ENCODE data around the gene TUG1. TPM values are rescaled to one million over a fixed set of nuclear protein-coding genes. Genes with fewer than 3 reads are reported as not detected.

Gene TUG1
- polyA plus RNA-seq, 1 of the 3 experiments (the other 2 are of a cell fraction): 46.8 TPM

- ChIA-PET POLR2A (no interaction called here), CTCF (interaction anchor here (0.9 to 1.3 kb wide), 2 partner anchors 23 to 205 kb away, joined by 3 to 4 read pairs; no protein-coding TSS in a partner anchor)
- Histone ChIP-seq H3F3A (replicated peaks; ENCODE audit: insufficient read depth) (no peaks in the 10 kb centered on the region), H3K27ac (ENCODE audit: low read depth in 2 of 2, low read length in 1 of 2) (no peak overlapping the region), H3K27me3 (ENCODE audit: insufficient read depth) (no peaks in the 10 kb centered on the region), H3K4me2 (no peak overlapping the region), H3K9ac (no peak overlapping the region), H4K20me1 (ENCODE audit: insufficient read depth) (no peaks in the 10 kb centered on the region), H3K79me2 (ENCODE audit: insufficient read depth) (no peaks in the 10 kb centered on the region), H3K4me1 (ENCODE audit: control insufficient read depth in 1 of 2, insufficient read depth in 2 of 2, low read depth in 1 of 2, low read length in 1 of 2) (peaks cover 0 to 12% of the 10 kb centered on the region in 2 experiments; a peak in 1 of 4 replicates), H3K4me3 (ENCODE audit: low read depth in 2 of 2, low read length in 1 of 2) (no peak overlapping the region), H2AFZ (ENCODE audit: low read depth) (no peak overlapping the region), H3K9me3 (no peaks in the 10 kb centered on the region), H3K36me3 (replicated peaks in 1 of 2; ENCODE audit: control insufficient read depth in 1 of 2, insufficient read depth in 2 of 2, low read length in 1 of 2) (peaks cover 27 to 90% of the 10 kb centered on the region in 2 experiments), H3K9me2 (no peaks in the 10 kb centered on the region)
- no peak for DNase-seq
- 96% methylated on average over 3 of the region's 3 CpGs for WGBS (ENCODE audit: low lambda C conversion rate)
- TF ChIP-seq GABPA (IDR thresholded peaks at IDR 0.05; ENCODE audit: low read depth) (no peak), CHD2 (IDR thresholded peaks at IDR 0.05; ENCODE audit: low read length, partially characterized antibody) (no peak), EP300 (IDR thresholded peaks at IDR 0.05; ENCODE audit: borderline replicate concordance in 1 of 2, low read depth in 1 of 2, low read length in 1 of 2) (no peak), SMC3 (IDR thresholded peaks at IDR 0.05; ENCODE audit: low read depth, low read length) (no peak), GATA2 (CRISPR knock-in tag; IDR thresholded peaks at IDR 0.05) (no peak), ZBTB33 (IDR thresholded peaks at IDR 0.05; ENCODE audit: borderline replicate concordance, low read depth) (no peak), MXI1 (IDR thresholded peaks at IDR 0.05; ENCODE audit: low read depth, low read length) (no peak), ELF1 (IDR thresholded peaks at IDR 0.05) (no peak), NRF1 (IDR thresholded peaks at IDR 0.05; ENCODE audit: low read depth, low read length) (no peak), NFIC (IDR thresholded peaks at IDR 0.05; ENCODE audit: borderline replicate concordance) (no peak), SIN3A (IDR thresholded peaks at IDR 0.05; ENCODE audit: borderline replicate concordance, low read depth, low read length) (no peak)
Observed at GRCh38 chr22:30943368-30943767, 25.7 kb upstream of the TUG1 start.

GRCh38 chr22:30944986-30945385 is 24.1 kb upstream of the TUG1 start:
- TF ChIP-seq SIN3A (IDR thresholded peaks at IDR 0.05; ENCODE audit: borderline replicate concordance, low read depth, low read length) (no peak), USF1 (IDR thresholded peaks at IDR 0.05; ENCODE audit: borderline replicate concordance, low read depth) (no peak), CHD2 (IDR thresholded peaks at IDR 0.05; ENCODE audit: low read length, partially characterized antibody) (no peak)
- Histone ChIP-seq H3K27me3 (ENCODE audit: insufficient read depth) (no peaks in the 10 kb centered on the region), H3K9ac (no peak overlapping the region), H3K36me3 (replicated peaks in 1 of 2; ENCODE audit: control insufficient read depth in 1 of 2, insufficient read depth in 2 of 2, low read length in 1 of 2) (peaks cover 30 to 92% of the 10 kb centered on the region in 2 experiments), H3K79me2 (ENCODE audit: insufficient read depth) (no peaks in the 10 kb centered on the region), H2AFZ (ENCODE audit: low read depth) (no peak overlapping the region), H3K4me3 (ENCODE audit: low read depth in 2 of 2, low read length in 1 of 2) (no peak overlapping the region), H3K27ac (ENCODE audit: low read depth in 2 of 2, low read length in 1 of 2) (no peak overlapping the region), H3K9me2 (no peaks in the 10 kb centered on the region), H4K20me1 (ENCODE audit: insufficient read depth) (no peaks in the 10 kb centered on the region), H3K4me2 (no peak overlapping the region), H3F3A (replicated peaks; ENCODE audit: insufficient read depth) (no peaks in the 10 kb centered on the region), H3K4me1 (ENCODE audit: control insufficient read depth in 1 of 2, insufficient read depth in 2 of 2, low read depth in 1 of 2, low read length in 1 of 2) (peaks cover 0 to 12% of the 10 kb centered on the region in 2 experiments; a peak in 1 of 4 replicates), H3K9me3 (no peaks in the 10 kb centered on the region)
- ChIA-PET POLR2A (interaction anchor here (1.2 kb wide), 1 partner anchor 140 kb away, joined by 3 read pairs; no protein-coding TSS in a partner anchor), CTCF (interaction anchor here (1.0 to 3.2 kb wide), 5 partner anchors 9 to 204 kb away, joined by 3 to 72 read pairs (median 13); partner anchors contain the start of gene SMTN)
- 95% methylated on average over 4 of the region's 4 CpGs for WGBS (ENCODE audit: low lambda C conversion rate)
- DNase-seq: no peak
